Measurements from ENCODE around the gene FAM171A2. TPM values are rescaled to one million over a fixed set of nuclear protein-coding genes. Genes with fewer than 3 reads are reported as not detected.
"Not testable (repeated sequence)": the region's sequence is repeated elsewhere in the genome, so short reads cannot be mapped to it uniquely, and the experiment has no call there.

Gene FAM171A2
- total RNA-seq, 4 donors from 2014 or later: 0.27 to 5.0 (median 0.88) TPM; not detected in 1

- peak in 2 of 3 donors; percentile 84 to 85 for DNase-seq
- Histone ChIP-seq H3K9me3 (no peaks in the 10 kb centered on the region), H3K4me3 (no peak overlapping the region), H3K4me1 (peaks cover 0 to 20% (median 12%) of the 10 kb centered on the region in 4 donors), H3K27me3 (no peaks in the 10 kb centered on the region), H3K36me3 (peaks cover 0 to 46% (median 0%) of the 10 kb centered on the region in 3 donors), H3K27ac (peak overlapping the region in 1 of 4 donors; percentile 87)
- TF ChIP-seq POLR2A (IDR thresholded peaks at IDR 0.05): no peak
- TF ChIP-seq CTCF (IDR thresholded peaks at IDR 0.05): no peak
Observed at GRCh38 chr17:44348234-44348987, 15.2 kb downstream of the FAM171A2 start.

GRCh38 chr17:44347206-44348055 is 16.2 kb downstream of the FAM171A2 start:
- Histone ChIP-seq H3K36me3 (peaks cover 0 to 37% (median 0%) of the 10 kb centered on the region in 3 donors), H3K4me1 (peaks cover 0 to 20% (median 11%) of the 10 kb centered on the region in 4 donors), H3K27ac (peak overlapping the region in 1 of 4 donors; percentile 87)
- DNase-seq, H3K4me3 ChIP-seq, H3K27me3 ChIP-seq, H3K9me3 ChIP-seq: not testable (repeated sequence)

- DNase-seq: peak in 1 of 3 donors; percentile 46
- TF ChIP-seq POLR2A (IDR thresholded peaks at IDR 0.05) (no peak), CTCF (IDR thresholded peaks at IDR 0.05) (no peak)
- H3K9me3 ChIP-seq: no peaks in the 10 kb centered on the region
- peak overlapping the region; percentile 81 to 87 (median 87) for H3K27ac ChIP-seq
- peak overlapping the region; percentile 82 to 96 (median 85) for H3K4me3 ChIP-seq
- peaks cover 0 to 26% (median 0%) of the 10 kb centered on the region in 3 donors for H3K36me3 ChIP-seq
- H3K4me1 ChIP-seq: peaks cover 0 to 20% (median 11%) of the 10 kb centered on the region in 4 donors
- H3K27me3 ChIP-seq: no peaks in the 10 kb centered on the region
Observed at GRCh38 chr17:44346064-44346844, 17.4 kb downstream of the FAM171A2 start.

- DNase-seq: peak; percentile 64 to 85 (median 82)
- peaks cover 0 to 20% (median 11%) of the 10 kb centered on the region in 4 donors for H3K4me1 ChIP-seq
- TF ChIP-seq POLR2A (IDR thresholded peaks at IDR 0.05) (no peak), CTCF (IDR thresholded peaks at IDR 0.05) (peak; percentile 22 to 76 (median 34))
Observed at GRCh38 chr17:44345454-44346026, 18.1 kb downstream of the FAM171A2 start.

GRCh38 chr17:44344939-44345453 is 18.7 kb downstream of the FAM171A2 start, which contains the start of gene GRN:
Gene GRN (plus strand): TSS chr17:44345302. CDS start chr17:44349165, 3,863 bp downstream.
- TF ChIP-seq CTCF (IDR thresholded peaks at IDR 0.05) (peak in 1 of 6 experiments; percentile 2), POLR2A (IDR thresholded peaks at IDR 0.05) (peak; percentile 77 to 85)
- peak within 1 kb of the TSS; percentile 82 to 96 (median 85) for H3K4me3 ChIP-seq

More at GRCh38 chr17:44345454-44346026, 18.1 kb downstream of the FAM171A2 start:
- Histone ChIP-seq H3K36me3 (peaks cover 0 to 18% (median 0%) of the 10 kb centered on the region in 3 donors), H3K4me3 (peak overlapping the region; percentile 82 to 96 (median 85)), H3K27me3 (no peaks in the 10 kb centered on the region), H3K9me3 (no peaks in the 10 kb centered on the region), H3K27ac (peak overlapping the region; percentile 81 to 87 (median 87))

More at GRCh38 chr17:44344939-44345453, 18.7 kb downstream of the FAM171A2 start, which contains the start of gene GRN:
- H3K4me1 ChIP-seq: peaks cover 0 to 20% (median 11%) of the 10 kb centered on the region in 4 donors
- H3K27ac ChIP-seq: peak within 1 kb of the TSS; percentile 81 to 87 (median 87)
- H3K36me3 ChIP-seq: peaks cover 0 to 13% (median 0%) of the 10 kb centered on the region in 3 donors
- H3K27me3 ChIP-seq: no peaks in the 10 kb centered on the region
- DNase-seq: peak; percentile 93 to 98 (median 94)
- H3K9me3 ChIP-seq: no peaks in the 10 kb centered on the region

Data from Peyer's patch (tissue), 4 donors.